ENCODE results near the gene XPR1.

The XPR1 gene

DNA sequence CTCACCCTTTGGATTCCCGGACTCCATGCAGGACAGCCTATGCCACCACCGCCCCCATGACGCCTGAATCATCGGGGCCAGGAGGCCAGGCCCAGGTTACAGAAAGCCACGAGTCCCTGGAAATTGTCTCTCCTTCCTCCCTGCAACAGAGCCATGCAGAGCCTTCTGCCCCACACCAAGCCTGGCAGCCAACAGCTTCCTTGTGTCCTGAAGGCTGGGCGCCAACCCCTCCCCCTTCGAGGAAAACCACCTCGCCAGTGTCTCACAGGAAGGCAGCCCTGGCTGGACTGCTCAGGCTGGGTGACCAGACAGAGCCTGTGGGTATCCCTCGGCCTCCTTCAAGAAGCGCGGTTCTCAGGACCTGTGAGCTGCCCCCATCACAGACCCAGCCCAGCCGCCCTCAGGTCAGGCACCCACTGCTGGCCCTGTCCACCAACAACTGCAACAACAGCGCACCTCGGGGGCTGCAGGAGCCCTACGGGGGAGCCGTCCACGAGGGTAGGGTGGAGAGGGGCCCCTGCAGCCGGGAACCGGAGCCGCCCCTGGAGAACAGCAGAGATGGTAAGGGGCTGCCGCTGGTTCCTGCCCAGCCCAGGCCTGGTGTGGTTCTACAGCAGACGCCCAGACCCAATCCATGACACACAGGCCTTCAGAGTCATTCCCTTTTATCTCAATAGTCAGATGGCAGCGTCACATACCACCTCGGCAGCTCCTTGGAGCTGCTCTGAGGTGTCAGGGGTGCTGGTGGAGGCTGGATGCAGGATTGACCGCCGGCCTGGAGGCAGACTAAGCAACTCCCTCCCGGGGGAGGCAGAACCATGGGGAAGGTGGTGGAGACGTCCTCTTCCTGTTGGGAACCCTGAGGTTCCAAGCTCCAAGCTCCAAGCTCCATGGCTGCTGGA, 304.5 kb downstream of the XPR1 start:
- no peak for DNase-seq

DNA sequence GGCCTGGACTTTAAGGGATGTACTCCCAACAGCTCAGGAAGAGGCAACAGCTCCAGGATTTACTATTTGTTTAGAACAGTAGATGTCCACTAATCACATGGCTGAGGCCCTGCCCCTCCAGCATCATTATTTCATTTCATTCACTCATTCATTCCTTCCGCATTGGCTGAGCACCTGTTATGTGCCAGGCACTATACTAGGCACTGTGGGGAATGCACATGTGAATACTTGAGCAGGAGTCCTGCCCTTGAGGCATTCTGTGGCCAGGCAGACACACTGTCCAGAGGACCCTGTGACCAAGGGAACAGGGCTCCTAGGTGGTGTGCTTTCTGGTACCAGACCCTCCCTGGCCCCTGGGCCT, 305.2 kb downstream of the XPR1 start:
- DNase-seq = no peak

GRCh38 chr1:180937624-180938225, 305.9 kb downstream of the XPR1 start:
- no peak for DNase-seq

- no peak for DNase-seq
Measured at GRCh38 chr1:180939073-180939710, 307.4 kb downstream of the XPR1 start.

GRCh38 chr1:180939711-180940103, 307.9 kb downstream of the XPR1 start:
- DNase-seq = no peak
